DND-41 (cell line): Measurements from ENCODE around the gene RAD51AP1.

ENCODE experiments used
- ATAC-seq: fragments of 200-7000 bp; cut with Tn5 transposase; 3 replicates; pipeline ENCODE4 v1.9.1; 2021; ENCODE audit warnings: low read depth; ENCODE audit not compliant: insufficient read depth
- DNase-seq: peaks from one replicate; pipeline ENCODE4 v3.0.0-alpha.2; 2020
- H2AFZ ChIP-seq: 2 replicates; pipeline ENCODE4 v1.6.0; 2012; ENCODE audit warnings: low read depth, low read length
- H3K27ac ChIP-seq: 2 replicates; pipeline ENCODE4 v1.5.1; 2012; ENCODE audit warnings: low read length, inconsistent platforms
- H3K27me3 ChIP-seq: fragments of 200-600 bp; sonication (generic); 2 replicates; pipeline ENCODE4 v1.6.0; 2012; ENCODE audit warnings: low read length, mild to moderate bottlenecking, inconsistent platforms; ENCODE audit not compliant: insufficient read depth, poor library complexity
- H3K36me3 ChIP-seq: 2 replicates; pipeline ENCODE4 v1.5.1; 2012; ENCODE audit warnings: low read length, inconsistent platforms; ENCODE audit not compliant: insufficient read depth
- H3K4me1 ChIP-seq: 2 replicates; pipeline ENCODE4 v1.5.1; 2012; ENCODE audit warnings: mild to moderate bottlenecking, low read length; ENCODE audit not compliant: insufficient read depth
- H3K4me2 ChIP-seq: 2 replicates; pipeline ENCODE4 v1.6.0; 2012; ENCODE audit warnings: mild to moderate bottlenecking, moderate library complexity, low read length, inconsistent platforms; ENCODE audit not compliant: insufficient read depth
- H3K4me3 ChIP-seq, 2 experiments: fragments of 200-600 bp in 1 of 2; shearing (Covaris generic) in 1 of 2; 2 replicates each; pipeline ENCODE4 v1.5.1; 2012 to 2016; ENCODE audit warnings: inconsistent platforms in 2 of 2, low read length in 2 of 2, mild to moderate bottlenecking in 2 of 2, low read depth in 1 of 2, moderate library complexity in 1 of 2
- H3K79me2 ChIP-seq: 2 replicates; pipeline ENCODE4 v1.6.0; 2012; ENCODE audit warnings: low read length, inconsistent platforms; ENCODE audit not compliant: insufficient read depth
- H3K9ac ChIP-seq: 2 replicates; pipeline ENCODE4 v1.6.0; 2012; ENCODE audit warnings: low read depth, mild to moderate bottlenecking, inconsistent platforms, low read length, moderate library complexity
- H3K9me3 ChIP-seq: 2 replicates; pipeline ENCODE4 v1.5.1; 2012; ENCODE audit warnings: low read length, moderate library complexity, mild to moderate bottlenecking, inconsistent platforms; ENCODE audit not compliant: insufficient read depth, severe bottlenecking
- H4K20me1 ChIP-seq: 2 replicates; pipeline ENCODE4 v1.6.0; 2012; ENCODE audit warnings: low read length; ENCODE audit not compliant: insufficient read depth
- CTCF ChIP-seq: IDR thresholded peaks from 2 replicates; pipeline ENCODE4 v1.5.1; 2012; ENCODE audit warnings: borderline replicate concordance, low read length, moderate library complexity, mild to moderate bottlenecking; ENCODE audit not compliant: poor library complexity, severe bottlenecking; ENCODE audit errors: extremely low read depth
- EZH2 ChIP-seq: IDR thresholded peaks from 3 replicates; pipeline ENCODE4 v1.6.1; 2012; ENCODE audit warnings: borderline replicate concordance, low read depth, mild to moderate bottlenecking, moderate library complexity, low read length, inconsistent platforms; ENCODE audit not compliant: severe bottlenecking

RAD51AP1 gene

DNA sequence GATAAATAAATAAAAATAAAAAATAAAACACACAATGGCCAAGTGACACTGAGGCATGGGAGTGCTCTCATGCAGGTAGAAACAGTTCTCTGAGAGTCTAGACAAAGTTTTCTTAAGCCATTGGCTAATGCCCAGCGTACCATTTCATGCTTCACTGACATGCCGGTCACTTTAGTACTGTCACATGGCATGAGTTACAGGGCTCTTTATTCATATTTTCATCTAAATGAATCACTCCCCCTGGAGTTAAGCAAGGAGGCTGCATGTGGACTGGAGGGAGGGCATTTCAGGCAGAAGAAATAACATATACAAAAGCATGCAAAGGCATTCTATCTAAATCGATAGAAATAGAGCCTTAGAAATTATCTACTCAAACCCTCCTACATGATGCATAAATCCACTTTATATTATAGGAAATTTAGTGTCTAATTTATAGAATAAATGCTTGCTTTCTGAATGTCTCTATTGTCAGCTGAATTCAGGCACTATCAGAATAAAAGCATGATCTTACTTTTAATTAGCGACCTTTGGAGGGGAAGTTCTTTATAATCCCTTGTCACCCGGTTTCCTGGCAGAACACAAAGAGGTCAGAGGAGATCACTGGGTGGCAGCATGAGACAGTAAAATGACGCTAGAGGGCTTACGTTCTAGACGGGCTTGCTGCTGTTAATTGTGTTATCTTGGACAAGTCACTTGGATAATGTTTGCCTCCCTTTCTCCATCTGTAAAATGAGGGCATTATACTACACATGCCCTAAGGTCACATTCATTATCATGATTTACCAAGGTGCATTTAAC is 40.8 kb downstream of the RAD51AP1 start:
- DNase-seq (no peak), ATAC-seq (no peak)
- H3K4me2 ChIP-seq, result no peak overlapping the region
- H3K9me3 ChIP-seq, result no peaks in the 10 kb centered on the region
- H3K4me3 ChIP-seq, result no peak overlapping the region
- H3K4me1 ChIP-seq, result no peaks in the 10 kb centered on the region
- H3K9ac ChIP-seq, result no peak overlapping the region
- TF ChIP-seq CTCF, result no peak
- no peak for TF ChIP-seq EZH2
- H3K79me2 ChIP-seq, result no peaks in the 10 kb centered on the region
- no peak overlapping the region for H2AFZ ChIP-seq
- no peaks in the 10 kb centered on the region for H3K27me3 ChIP-seq
- no peaks in the 10 kb centered on the region for H4K20me1 ChIP-seq
- H3K36me3 ChIP-seq, result no peaks in the 10 kb centered on the region
- H3K27ac ChIP-seq, result no peak overlapping the region

DNA sequence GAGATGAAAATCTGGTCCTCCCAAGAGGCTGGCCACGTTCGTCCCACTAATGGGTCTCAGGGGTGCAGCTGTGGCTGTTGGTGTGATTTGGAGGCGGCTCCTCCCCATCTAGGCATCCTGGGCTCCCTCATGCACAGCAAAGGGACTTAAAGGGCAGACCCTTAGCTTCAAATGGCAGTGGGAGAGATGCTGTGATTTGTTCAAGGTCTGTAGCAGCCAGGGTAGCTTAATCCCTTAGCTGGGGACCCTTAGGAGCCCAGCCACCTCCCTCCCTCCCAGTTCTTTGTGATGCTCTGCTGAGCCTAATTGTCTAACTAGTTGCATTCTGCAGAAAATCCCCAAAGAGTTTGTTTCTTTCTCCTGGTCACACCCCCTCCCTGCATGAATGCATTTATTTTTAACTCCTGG is 41.6 kb downstream of the RAD51AP1 start:
- ATAC-seq, result no peak
- no peak for DNase-seq
- TF ChIP-seq EZH2, result no peak
- no peak for TF ChIP-seq CTCF
- Histone ChIP-seq H3K27me3 (no peaks in the 10 kb centered on the region), H3K36me3 (no peaks in the 10 kb centered on the region), H3K4me1 (no peaks in the 10 kb centered on the region), H3K27ac (no peak overlapping the region), H3K9me3 (no peaks in the 10 kb centered on the region), H3K79me2 (no peaks in the 10 kb centered on the region), H3K4me3 (no peak overlapping the region), H2AFZ (no peak overlapping the region), H3K9ac (no peak overlapping the region), H4K20me1 (no peaks in the 10 kb centered on the region), H3K4me2 (no peak overlapping the region)

DNA sequence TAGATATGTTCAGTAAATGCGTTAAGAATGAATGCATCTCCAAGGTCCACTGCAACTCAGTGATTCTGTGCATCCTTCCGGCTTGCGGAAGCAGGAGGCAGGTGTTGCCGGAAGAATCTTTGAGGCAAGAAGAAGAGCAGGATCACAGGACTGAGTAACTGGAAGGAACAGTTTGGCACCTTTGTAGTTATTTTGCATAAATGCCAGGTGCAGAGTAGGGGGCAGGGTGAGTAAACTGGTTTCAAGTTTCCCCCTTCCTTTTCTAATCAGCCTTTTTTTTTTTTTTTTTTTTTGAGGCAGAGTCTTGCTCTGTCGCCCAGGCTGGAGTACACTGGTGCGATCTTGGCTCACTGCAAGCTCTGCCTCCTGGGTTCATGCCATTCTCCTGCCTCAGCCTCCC is 45.6 kb downstream of the RAD51AP1 start:
- H2AFZ ChIP-seq, result no peak overlapping the region
- no peak for TF ChIP-seq EZH2
- no peak for TF ChIP-seq CTCF
- H3K79me2 ChIP-seq, result no peaks in the 10 kb centered on the region
- no peaks in the 10 kb centered on the region for H3K36me3 ChIP-seq
- no peaks in the 10 kb centered on the region for H4K20me1 ChIP-seq
- H3K9me3 ChIP-seq, result no peaks in the 10 kb centered on the region
- DNase-seq (no peak), ATAC-seq (no peak)
- no peaks in the 10 kb centered on the region for H3K27me3 ChIP-seq
- no peak overlapping the region for H3K4me3 ChIP-seq
- H3K27ac ChIP-seq, result no peak overlapping the region
- H3K9ac ChIP-seq, result no peak overlapping the region
- H3K4me2 ChIP-seq, result no peak overlapping the region
- H3K4me1 ChIP-seq, result no peaks in the 10 kb centered on the region

GRCh38 chr12:4584896-4585295 is 46.2 kb downstream of the RAD51AP1 start:
- ATAC-seq (no peak), DNase-seq (no peak)
- H3K9me3 ChIP-seq, result no peaks in the 10 kb centered on the region
- H3K4me2 ChIP-seq, result no peak overlapping the region
- H2AFZ ChIP-seq, result no peak overlapping the region
- no peaks in the 10 kb centered on the region for H3K27me3 ChIP-seq
- TF ChIP-seq EZH2, result no peak
- TF ChIP-seq CTCF, result no peak
- H3K4me3 ChIP-seq, result no peak overlapping the region
- no peak overlapping the region for H3K9ac ChIP-seq
- no peak overlapping the region for H3K27ac ChIP-seq
- no peaks in the 10 kb centered on the region for H3K4me1 ChIP-seq
- no peaks in the 10 kb centered on the region for H3K79me2 ChIP-seq
- H4K20me1 ChIP-seq, result no peaks in the 10 kb centered on the region
- no peaks in the 10 kb centered on the region for H3K36me3 ChIP-seq
